Fibroblast of mammary gland (primary cell): ENCODE data around the gene SLC9A5.

Experiments
- DNase-seq: peaks from one replicate; pipeline ENCODE4 v3.0.0-alpha.2; 2010; ENCODE audit warnings: low read depth
- H3K4me3 ChIP-seq: 2 replicates; pipeline ENCODE4 v1.5.1; 2011; ENCODE audit warnings: low read depth, mild to moderate bottlenecking, low read length, moderate library complexity; ENCODE audit not compliant: control insufficient read depth
- TF ChIP-seq, protein P1 (sequence below): conservative IDR thresholded peaks from 2 replicates; pipeline ENCODE4 v1.5.1; 2011; ENCODE audit warnings: low read depth, low read length, inconsistent platforms; ENCODE audit not compliant: control insufficient read depth, insufficient read depth

Gene SLC9A5

DNA sequence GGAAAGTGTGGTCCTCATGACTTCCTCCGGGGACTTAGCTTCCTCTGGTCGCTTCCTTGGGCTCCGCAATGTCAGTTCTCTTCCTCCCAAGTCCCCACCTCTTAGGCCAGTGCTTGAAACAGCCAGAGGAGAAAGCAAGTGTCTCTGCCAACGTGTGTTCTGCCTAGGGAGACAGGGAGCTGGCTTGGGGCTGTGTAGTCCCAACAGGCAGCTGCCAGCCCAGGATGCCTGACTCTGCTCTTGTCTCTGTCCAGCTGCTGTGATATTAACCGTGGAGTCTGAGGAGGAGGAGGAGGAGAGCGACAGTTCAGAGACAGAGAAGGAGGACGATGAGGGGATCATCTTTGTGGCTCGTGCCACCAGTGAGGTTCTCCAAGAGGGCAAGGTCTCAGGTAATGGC, 17.1 kb downstream of the SLC9A5 start:
- DNase-seq = no peak
- TF ChIP-seq, protein P1, sequence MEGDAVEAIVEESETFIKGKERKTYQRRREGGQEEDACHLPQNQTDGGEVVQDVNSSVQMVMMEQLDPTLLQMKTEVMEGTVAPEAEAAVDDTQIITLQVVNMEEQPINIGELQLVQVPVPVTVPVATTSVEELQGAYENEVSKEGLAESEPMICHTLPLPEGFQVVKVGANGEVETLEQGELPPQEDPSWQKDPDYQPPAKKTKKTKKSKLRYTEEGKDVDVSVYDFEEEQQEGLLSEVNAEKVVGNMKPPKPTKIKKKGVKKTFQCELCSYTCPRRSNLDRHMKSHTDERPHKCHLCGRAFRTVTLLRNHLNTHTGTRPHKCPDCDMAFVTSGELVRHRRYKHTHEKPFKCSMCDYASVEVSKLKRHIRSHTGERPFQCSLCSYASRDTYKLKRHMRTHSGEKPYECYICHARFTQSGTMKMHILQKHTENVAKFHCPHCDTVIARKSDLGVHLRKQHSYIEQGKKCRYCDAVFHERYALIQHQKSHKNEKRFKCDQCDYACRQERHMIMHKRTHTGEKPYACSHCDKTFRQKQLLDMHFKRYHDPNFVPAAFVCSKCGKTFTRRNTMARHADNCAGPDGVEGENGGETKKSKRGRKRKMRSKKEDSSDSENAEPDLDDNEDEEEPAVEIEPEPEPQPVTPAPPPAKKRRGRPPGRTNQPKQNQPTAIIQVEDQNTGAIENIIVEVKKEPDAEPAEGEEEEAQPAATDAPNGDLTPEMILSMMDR = no peak
- H3K4me3 ChIP-seq = no peak overlapping the region

DNA sequence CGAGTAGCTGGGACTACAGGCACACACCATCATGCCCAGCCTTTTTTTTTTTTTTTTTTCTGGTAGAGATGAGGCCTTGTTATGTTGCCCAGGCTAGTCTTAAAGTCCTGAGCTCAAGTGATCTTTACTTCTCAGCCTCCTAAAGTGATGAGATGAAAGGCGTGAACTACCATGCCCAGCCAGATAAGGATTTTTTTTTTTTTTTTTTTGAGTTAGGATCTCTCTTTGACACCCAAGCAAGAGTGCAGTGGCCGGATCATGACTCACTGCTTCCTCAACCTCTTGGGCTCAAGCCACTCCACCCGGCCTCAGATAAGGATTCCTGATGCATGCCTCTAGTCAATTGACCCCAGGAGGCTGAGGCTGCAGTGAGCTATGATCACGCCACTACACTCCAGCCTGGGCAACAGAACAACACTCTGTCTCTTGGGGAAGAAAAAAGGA, 19.4 kb downstream of the SLC9A5 start:
- no peak overlapping the region for H3K4me3 ChIP-seq
- peak; percentile 96 for DNase-seq
- TF ChIP-seq, protein P1 = no peak

DNA sequence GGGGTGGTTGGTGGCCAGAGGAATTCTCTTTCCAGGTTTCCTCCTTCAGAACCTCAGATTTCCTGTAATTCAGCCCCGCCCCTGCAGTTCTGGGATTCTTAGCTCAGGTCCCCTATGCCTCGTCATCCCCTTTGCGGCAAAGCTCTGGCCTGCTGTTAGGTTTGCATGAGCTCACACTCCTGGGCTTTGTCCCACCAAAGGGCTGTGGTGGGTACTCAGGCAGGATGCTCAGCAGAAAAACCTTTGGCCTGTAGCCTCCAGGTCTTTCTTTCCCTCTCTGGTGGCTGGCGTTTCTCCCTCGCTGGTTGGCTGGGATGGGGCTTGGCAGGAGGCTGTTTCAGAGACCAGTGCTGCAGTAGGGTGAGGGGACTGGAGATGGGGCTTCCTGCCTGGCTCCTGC, 21.0 kb downstream of the SLC9A5 start:
- peak; percentile 91 for DNase-seq
- H3K4me3 ChIP-seq = no peak overlapping the region
- TF ChIP-seq, protein P1 = no peak

DNA sequence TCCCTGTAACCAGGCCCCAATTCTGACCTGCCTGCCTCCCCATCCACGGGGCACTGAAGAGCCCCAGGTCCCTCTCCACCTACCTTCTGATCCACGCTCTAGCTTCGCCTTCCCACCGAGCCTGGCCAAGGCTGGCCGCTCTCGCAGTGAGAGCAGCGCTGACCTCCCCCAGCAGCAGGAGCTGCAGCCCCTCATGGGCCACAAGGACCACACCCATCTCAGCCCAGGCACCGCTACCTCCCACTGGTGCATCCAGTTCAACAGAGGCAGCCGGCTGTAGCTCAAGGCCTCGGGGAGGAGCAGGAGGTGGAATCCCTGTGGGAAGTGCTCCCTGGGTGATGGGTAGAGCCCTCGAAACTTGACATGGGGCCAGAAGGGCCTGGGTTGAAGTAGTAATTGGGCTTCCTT, 22.2 kb downstream of the SLC9A5 start:
- TF ChIP-seq, protein P1 = no peak
- no peak for DNase-seq
- H3K4me3 ChIP-seq = no peak overlapping the region

DNA sequence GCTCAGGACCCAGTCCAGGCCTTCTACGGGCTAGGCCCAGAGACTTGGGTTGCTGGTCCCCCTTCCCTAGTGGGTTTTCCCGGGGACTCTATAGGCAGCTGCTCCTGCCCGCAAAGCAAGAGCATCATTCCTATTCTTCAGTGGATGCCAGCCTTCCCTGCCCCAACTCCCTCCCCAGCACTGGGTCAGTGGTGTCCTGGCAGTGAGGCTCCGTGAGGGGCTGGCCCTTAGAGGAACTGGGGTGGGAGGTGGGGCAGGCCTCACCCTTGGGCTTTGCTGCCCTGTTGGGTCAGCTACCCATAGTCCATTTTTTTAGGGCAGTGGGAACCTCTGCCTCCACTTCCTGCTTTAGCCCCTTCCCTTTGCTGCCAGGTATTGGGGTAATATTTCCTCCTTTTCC, 22.7 kb downstream of the SLC9A5 start:
- no peak for DNase-seq
- TF ChIP-seq, protein P1 = no peak
- H3K4me3 ChIP-seq = no peak overlapping the region

DNA sequence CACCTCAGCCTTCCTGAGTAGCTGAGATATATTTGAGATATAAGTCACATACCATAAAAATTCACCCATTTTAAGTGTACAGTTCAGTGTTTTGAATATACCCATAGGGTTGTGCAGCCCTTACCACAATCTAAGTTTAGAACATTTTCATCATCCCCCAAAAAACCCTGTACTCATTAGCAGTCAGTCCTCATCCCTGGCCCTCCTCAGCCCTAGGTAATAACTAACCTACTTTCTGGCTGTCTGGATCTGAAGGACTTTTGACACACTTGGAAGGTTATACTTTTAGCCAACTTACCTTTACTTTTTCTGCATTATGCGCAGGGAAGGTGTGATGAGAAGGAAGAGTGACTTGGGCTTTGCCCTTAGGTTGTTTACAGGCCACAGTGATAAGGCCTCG, 26.5 kb downstream of the SLC9A5 start:
- TF ChIP-seq, protein P1 = no peak
- DNase-seq = no peak
- H3K4me3 ChIP-seq = no peak overlapping the region
